ENCODE data around the gene HOXB4. TPM values are rescaled to one million over a fixed set of nuclear protein-coding genes. Genes with fewer than 3 reads are reported as not detected.

Gene HOXB4
- total RNA-seq, 1 donor = 0.36 TPM

DNA sequence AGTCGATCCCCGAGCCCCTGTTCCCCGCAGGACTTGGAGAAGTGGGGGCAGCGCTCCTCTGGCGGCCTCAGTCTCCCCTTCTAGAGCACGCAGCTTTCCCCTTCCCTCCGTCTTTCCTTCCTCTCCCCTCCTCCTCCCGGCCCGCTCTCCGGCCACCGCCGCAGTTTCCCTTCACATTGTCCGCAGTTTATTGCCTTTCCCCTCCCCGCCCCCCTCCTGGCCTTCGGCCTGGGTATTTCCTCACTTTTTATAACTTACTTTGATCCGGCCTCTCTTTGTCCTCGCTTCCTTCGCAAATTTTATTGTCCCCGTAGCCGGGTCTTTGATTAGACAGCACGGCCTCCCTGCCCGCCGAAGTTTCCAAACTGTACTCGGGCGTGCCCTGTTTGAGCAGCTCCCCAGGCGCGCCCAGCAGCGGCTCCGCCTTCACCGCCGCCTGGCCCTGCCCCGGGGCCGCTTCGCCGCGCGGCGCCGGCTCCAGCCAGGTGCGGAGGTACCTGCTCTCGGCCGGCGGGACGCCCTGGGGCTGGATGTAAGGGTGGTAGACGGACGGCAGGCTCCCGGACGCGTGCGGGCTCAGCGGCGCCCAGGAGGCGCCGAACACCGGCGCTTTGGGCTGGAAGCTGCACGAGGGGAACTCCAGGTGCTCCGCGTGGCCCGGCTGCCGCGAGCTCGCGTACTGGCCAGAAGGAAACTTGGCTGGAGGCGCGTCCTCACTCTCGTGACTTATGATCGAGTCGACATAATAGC lies 47.5 kb upstream of the HOXB4 start:
- H4K20me1 ChIP-seq (ENCODE audit: insufficient read depth, low read length) = no peaks in the 10 kb centered on the region
- H3K4me1 ChIP-seq (ENCODE audit: insufficient read depth, low read length) = no peaks in the 10 kb centered on the region
- peak overlapping the region; percentile 13 for H3K4me2 ChIP-seq (ENCODE audit: insufficient read depth, low read length)
- DNase-seq (ENCODE audit: insufficient read length, low spot score, missing footprints) = no peak
- no peaks in the 10 kb centered on the region for H3K36me3 ChIP-seq (ENCODE audit: insufficient read depth, low read length)
- H3K9me3 ChIP-seq (ENCODE audit: low read depth, low read length) = no peaks in the 10 kb centered on the region
- H3K79me2 ChIP-seq (ENCODE audit: insufficient read depth, low read length) = no peaks in the 10 kb centered on the region
- H3K27me3 ChIP-seq (ENCODE audit: insufficient read depth, low read length) = peaks cover 98% of the 10 kb centered on the region
- H3K4me3 ChIP-seq (ENCODE audit: insufficient read depth, low read length) = no peak overlapping the region
- H2AFZ ChIP-seq (ENCODE audit: low read length) = no peak overlapping the region
- TF ChIP-seq, protein P1, sequence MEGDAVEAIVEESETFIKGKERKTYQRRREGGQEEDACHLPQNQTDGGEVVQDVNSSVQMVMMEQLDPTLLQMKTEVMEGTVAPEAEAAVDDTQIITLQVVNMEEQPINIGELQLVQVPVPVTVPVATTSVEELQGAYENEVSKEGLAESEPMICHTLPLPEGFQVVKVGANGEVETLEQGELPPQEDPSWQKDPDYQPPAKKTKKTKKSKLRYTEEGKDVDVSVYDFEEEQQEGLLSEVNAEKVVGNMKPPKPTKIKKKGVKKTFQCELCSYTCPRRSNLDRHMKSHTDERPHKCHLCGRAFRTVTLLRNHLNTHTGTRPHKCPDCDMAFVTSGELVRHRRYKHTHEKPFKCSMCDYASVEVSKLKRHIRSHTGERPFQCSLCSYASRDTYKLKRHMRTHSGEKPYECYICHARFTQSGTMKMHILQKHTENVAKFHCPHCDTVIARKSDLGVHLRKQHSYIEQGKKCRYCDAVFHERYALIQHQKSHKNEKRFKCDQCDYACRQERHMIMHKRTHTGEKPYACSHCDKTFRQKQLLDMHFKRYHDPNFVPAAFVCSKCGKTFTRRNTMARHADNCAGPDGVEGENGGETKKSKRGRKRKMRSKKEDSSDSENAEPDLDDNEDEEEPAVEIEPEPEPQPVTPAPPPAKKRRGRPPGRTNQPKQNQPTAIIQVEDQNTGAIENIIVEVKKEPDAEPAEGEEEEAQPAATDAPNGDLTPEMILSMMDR (IDR thresholded peaks at IDR 0.05; ENCODE audit: extremely low read depth, low read depth, low read length) = no peak
- no peak overlapping the region for H3K27ac ChIP-seq (ENCODE audit: low read depth, low read length)

DNA sequence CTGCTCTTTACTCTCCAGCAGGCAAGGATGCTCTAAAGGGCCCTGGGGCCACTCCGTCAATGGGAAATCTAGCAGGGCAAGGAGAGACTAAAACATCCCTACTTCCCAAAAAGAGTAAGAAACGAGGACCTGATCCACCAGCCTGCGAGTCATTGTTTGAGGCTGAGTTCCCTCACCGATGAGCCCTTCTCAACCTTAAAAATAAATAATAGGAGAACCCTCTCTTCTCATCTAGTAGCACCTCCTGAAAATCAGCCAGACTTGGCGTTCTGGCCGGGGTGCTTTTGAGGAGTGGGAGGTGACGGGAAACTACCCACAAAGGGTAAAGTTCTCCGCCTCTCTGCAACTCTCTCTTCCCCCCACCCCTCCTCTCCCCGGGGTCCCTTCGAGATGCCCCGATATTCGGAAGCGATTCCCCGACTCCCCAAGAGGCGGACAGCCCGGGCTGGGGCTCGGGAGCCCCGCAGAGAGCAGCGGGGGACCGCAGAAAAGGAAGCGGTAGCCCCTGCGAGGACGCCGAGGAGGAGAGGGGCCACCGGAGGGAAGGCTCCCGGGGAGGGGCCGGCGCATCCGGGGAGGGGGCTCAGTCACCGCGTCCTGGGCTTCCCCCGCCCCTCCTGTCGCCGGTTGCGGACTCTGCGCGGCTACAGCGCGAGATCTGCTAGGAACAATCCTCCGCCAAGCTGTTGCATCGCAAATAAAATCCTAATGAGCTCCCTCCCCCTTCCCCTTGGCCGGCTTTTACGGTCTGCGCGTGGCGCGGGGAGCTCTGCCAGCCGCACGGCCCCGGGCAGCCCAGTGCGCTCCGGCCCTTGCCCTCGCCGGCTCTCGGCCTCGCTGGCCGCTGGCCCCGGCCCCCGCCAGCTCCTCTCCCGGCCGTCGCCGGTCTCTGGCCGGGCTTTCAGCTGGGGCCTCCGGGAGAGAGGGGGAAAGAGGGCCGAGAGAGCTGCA lies 46.7 kb upstream of the HOXB4 start:
- H3K4me2 ChIP-seq (ENCODE audit: insufficient read depth, low read length) = peak overlapping the region; percentile 7
- no peaks in the 10 kb centered on the region for H3K79me2 ChIP-seq (ENCODE audit: insufficient read depth, low read length)
- H3K4me3 ChIP-seq (ENCODE audit: insufficient read depth, low read length) = no peak overlapping the region
- no peak for DNase-seq (ENCODE audit: insufficient read length, low spot score, missing footprints)
- H2AFZ ChIP-seq (ENCODE audit: low read length) = no peak overlapping the region
- H4K20me1 ChIP-seq (ENCODE audit: insufficient read depth, low read length) = peaks cover 7% of the 10 kb centered on the region
- TF ChIP-seq, protein P1 (IDR thresholded peaks at IDR 0.05; ENCODE audit: extremely low read depth, low read depth, low read length) = no peak
- H3K27me3 ChIP-seq (ENCODE audit: insufficient read depth, low read length) = peaks cover 98% of the 10 kb centered on the region
- no peaks in the 10 kb centered on the region for H3K4me1 ChIP-seq (ENCODE audit: insufficient read depth, low read length)
- H3K36me3 ChIP-seq (ENCODE audit: insufficient read depth, low read length) = no peaks in the 10 kb centered on the region
- no peaks in the 10 kb centered on the region for H3K9me3 ChIP-seq (ENCODE audit: low read depth, low read length)
- H3K27ac ChIP-seq (ENCODE audit: low read depth, low read length) = no peak overlapping the region

DNA sequence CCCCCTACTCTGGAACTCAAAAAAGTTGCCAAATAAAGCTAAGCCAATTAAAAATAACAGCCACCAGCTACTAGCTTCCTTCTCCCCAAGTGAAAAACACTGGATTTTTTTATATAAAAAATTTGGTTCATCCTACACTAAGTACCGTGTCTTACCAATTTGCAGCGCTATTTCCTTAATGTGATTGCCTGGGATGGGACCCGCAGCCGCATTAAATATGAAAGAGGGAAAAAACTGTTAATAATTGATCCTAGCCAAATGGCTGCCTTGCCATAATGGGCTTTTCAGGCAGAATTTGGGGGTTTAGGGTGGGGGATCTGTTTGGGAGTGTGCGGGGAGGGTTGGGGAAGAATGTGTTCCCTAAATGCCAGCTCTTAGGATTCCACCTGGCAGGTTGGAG lies 46.0 kb upstream of the HOXB4 start:
- no peaks in the 10 kb centered on the region for H3K9me3 ChIP-seq (ENCODE audit: low read depth, low read length)
- no peaks in the 10 kb centered on the region for H3K79me2 ChIP-seq (ENCODE audit: insufficient read depth, low read length)
- no peak overlapping the region for H3K27ac ChIP-seq (ENCODE audit: low read depth, low read length)
- H3K27me3 ChIP-seq (ENCODE audit: insufficient read depth, low read length) = peaks cover 98% of the 10 kb centered on the region
- H3K4me1 ChIP-seq (ENCODE audit: insufficient read depth, low read length) = no peaks in the 10 kb centered on the region
- peaks cover 7% of the 10 kb centered on the region for H4K20me1 ChIP-seq (ENCODE audit: insufficient read depth, low read length)
- no peak for DNase-seq (ENCODE audit: insufficient read length, low spot score, missing footprints)
- no peak overlapping the region for H3K4me3 ChIP-seq (ENCODE audit: insufficient read depth, low read length)
- no peak overlapping the region for H3K4me2 ChIP-seq (ENCODE audit: insufficient read depth, low read length)
- H3K36me3 ChIP-seq (ENCODE audit: insufficient read depth, low read length) = no peaks in the 10 kb centered on the region
- no peak overlapping the region for H2AFZ ChIP-seq (ENCODE audit: low read length)
- TF ChIP-seq, protein P1 (IDR thresholded peaks at IDR 0.05; ENCODE audit: extremely low read depth, low read depth, low read length) = no peak

DNA sequence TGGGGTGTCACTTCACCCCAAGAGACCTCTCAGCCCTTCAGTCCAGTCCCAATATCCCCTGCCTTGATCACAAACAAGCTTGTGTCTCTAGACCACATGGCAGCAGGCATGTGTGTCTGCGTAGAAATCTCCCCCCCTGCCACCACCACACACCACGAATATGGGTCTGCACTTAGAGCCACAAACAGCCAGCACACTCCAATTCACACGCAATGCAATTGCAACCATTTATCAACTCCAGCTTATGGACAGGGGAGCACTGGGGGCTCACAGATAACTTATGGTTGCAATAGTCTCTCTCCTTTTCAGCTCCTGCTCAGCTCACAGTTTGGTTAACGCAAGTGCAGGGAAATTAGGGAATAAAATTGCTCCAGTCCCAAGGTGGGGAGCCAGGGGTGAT lies 45.4 kb upstream of the HOXB4 start:
- Histone ChIP-seq H2AFZ (ENCODE audit: low read length) (no peak overlapping the region), H3K27ac (ENCODE audit: low read depth, low read length) (no peak overlapping the region), H3K36me3 (ENCODE audit: insufficient read depth, low read length) (no peaks in the 10 kb centered on the region), H3K27me3 (ENCODE audit: insufficient read depth, low read length) (peaks cover 98% of the 10 kb centered on the region), H3K4me2 (ENCODE audit: insufficient read depth, low read length) (no peak overlapping the region), H4K20me1 (ENCODE audit: insufficient read depth, low read length) (peaks cover 7% of the 10 kb centered on the region), H3K4me3 (ENCODE audit: insufficient read depth, low read length) (no peak overlapping the region), H3K9me3 (ENCODE audit: low read depth, low read length) (no peaks in the 10 kb centered on the region), H3K79me2 (ENCODE audit: insufficient read depth, low read length) (no peaks in the 10 kb centered on the region), H3K4me1 (ENCODE audit: insufficient read depth, low read length) (no peaks in the 10 kb centered on the region)
- TF ChIP-seq, protein P1 (IDR thresholded peaks at IDR 0.05; ENCODE audit: extremely low read depth, low read depth, low read length) = no peak
- DNase-seq (ENCODE audit: insufficient read length, low spot score, missing footprints) = no peak
